Measurements from ENCODE around the gene ADTRP. TPM values are rescaled to one million over a fixed set of nuclear protein-coding genes. Genes with fewer than 3 reads are reported as not detected.

The ADTRP gene
- total RNA-seq, 1 donor from 2014 or later, result 5.3 TPM

DNA sequence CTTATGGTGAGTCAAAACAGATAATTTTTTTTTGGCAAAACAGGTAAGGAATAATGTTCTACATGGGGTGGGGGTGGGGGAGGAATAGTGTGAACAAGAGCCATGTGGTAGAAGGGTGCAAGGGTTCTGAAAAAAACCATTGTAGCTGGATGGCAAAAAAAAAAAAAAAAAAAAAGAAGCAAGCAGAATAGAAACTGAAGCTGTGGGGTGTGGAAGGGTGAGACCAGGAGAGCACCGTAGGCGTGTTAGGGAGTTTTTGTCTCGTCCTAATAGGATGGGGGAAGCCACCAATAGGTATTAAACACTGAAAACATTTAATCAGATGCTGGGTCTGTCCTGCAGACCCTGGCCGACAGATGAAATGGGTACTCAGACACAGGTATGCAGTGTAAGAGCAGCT lies 110.1 kb downstream of the ADTRP start:
- intact Hi-C loops (cut with micrococcal nuclease), result loop anchor here (5.0 kb wide), 2 partner anchors 44 to 59 kb away; no protein-coding TSS in a partner anchor
- Mint-ChIP-seq H3K27ac (no peak overlapping the region), H3K36me3 (ENCODE audit: low read depth) (no peaks in the 10 kb centered on the region), H3K27me3 (peaks cover 6% of the 10 kb centered on the region), H3K4me3 (no peak overlapping the region), H3K4me1 (peaks cover 12% of the 10 kb centered on the region), H3K9me3 (peaks cover 5% of the 10 kb centered on the region)
- DNase-seq, result peak; percentile 15

DNA sequence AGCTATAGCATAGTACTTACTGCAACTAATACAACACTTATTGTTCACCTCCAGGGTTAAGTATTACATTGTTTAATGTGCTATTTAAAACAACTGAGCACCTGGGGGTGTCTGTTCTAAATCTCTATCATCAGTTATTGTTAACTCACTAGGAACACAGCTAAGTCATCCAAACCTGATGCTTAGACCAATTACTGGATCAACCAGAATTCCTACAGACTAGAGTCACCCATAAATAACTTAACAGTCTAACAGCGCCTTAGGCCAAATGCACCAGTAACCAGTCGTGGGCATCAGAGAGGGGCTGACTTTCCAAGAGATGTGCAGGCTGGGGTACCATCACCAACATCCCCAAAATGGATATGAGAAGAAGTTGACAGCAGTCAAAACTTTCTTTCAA lies 110.7 kb downstream of the ADTRP start:
- DNase-seq, result no peak
- Mint-ChIP-seq H3K4me3 (no peak overlapping the region), H3K9me3 (peaks cover 5% of the 10 kb centered on the region), H3K4me1 (peaks cover 12% of the 10 kb centered on the region), H3K36me3 (ENCODE audit: low read depth) (no peaks in the 10 kb centered on the region), H3K27ac (no peak overlapping the region), H3K27me3 (peaks cover 6% of the 10 kb centered on the region)
- intact Hi-C loops (cut with micrococcal nuclease), result loop anchor here (5.0 kb wide), 2 partner anchors 44 to 59 kb away; no protein-coding TSS in a partner anchor

DNA sequence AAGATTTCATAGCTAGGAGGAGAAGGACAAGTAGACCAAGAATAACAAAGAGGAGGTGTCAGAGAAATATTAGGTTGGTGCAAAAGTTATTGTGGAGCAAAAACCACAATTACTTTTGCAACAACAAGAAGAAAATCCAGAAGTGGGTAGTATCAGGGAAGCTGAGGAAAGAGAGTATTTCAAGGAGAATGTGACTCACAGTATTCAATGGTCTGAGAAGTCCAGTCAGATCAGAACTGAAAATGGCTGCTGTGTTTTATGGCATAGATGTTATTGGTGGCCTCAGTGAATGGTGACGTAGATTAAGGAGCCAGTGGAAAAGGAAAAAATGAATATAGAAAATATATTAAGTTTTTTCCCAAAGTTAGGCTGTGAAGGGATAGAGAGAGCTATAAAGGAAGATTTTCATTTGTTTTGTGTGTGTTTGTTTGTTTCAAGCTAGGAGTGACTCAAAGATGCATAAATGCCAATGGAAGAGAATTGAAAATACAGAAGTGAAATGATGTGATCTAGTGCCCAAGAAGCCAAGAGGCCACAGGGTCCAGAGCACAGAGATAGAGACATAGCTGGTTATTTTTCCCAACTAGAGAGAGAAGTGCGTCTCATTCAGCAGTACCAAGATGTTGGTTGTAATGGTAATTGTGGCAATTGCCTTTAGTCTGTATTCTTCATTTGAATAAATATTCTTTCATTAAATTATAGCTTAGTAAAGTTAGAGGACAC lies 112.8 kb downstream of the ADTRP start:
- DNase-seq, result no peak
- Mint-ChIP-seq H3K27ac (peak overlapping the region; percentile 76), H3K36me3 (ENCODE audit: low read depth) (no peaks in the 10 kb centered on the region), H3K4me3 (no peak overlapping the region), H3K27me3 (peaks cover 2% of the 10 kb centered on the region), H3K9me3 (peaks cover 5% of the 10 kb centered on the region), H3K4me1 (peaks cover 12% of the 10 kb centered on the region)
- intact Hi-C loops (cut with micrococcal nuclease), result loop anchor here (2.0 to 5.0 kb wide), 3 partner anchors 27 to 62 kb away; no protein-coding TSS in a partner anchor

Other genes with a start within 250 kb of the ADTRP start
- gene TMEM170B, start 241.1 kb downstream of the ADTRP start, total RNA-seq, result 0.72 and 0.73 TPM in 2 replicates
- 55.3 and 57.6 TPM in 2 replicates for gene HIVEP1, start 233.5 kb upstream of the ADTRP start, total RNA-seq